ENCODE data around the gene NBEAL2.

The NBEAL2 gene

GRCh38 chr3:47000922-47001730 is 21.7 kb downstream of the NBEAL2 start:
- DNase-seq (ENCODE audit: low read depth): no peak

GRCh38 chr3:47001731-47002170 is 22.3 kb downstream of the NBEAL2 start:
- DNase-seq (ENCODE audit: low read depth): no peak

GRCh38 chr3:47002171-47003055 is 22.9 kb downstream of the NBEAL2 start:
- DNase-seq (ENCODE audit: low read depth): no peak

GRCh38 chr3:47003056-47003410 is 23.6 kb downstream of the NBEAL2 start:
- no peak for DNase-seq (ENCODE audit: low read depth)

GRCh38 chr3:47003461-47004368 is 24.2 kb downstream of the NBEAL2 start:
- DNase-seq (ENCODE audit: low read depth): no peak

GRCh38 chr3:47004369-47005211 is 25.1 kb downstream of the NBEAL2 start:
- DNase-seq (ENCODE audit: low read depth): no peak

GRCh38 chr3:47005212-47006144 is 26.0 kb downstream of the NBEAL2 start:
- DNase-seq (ENCODE audit: low read depth): no peak

GRCh38 chr3:47006145-47006651 is 26.7 kb downstream of the NBEAL2 start:
- no peak for DNase-seq (ENCODE audit: low read depth)

GRCh38 chr3:47007001-47007400 is 27.5 kb downstream of the NBEAL2 start:
- DNase-seq (ENCODE audit: low read depth): no peak

GRCh38 chr3:47007482-47008233 is 28.2 kb downstream of the NBEAL2 start:
- DNase-seq (ENCODE audit: low read depth): no peak

- DNase-seq (ENCODE audit: low read depth): no peak
Observed at GRCh38 chr3:47008234-47008796, 28.8 kb downstream of the NBEAL2 start.

GRCh38 chr3:47008851-47009224 is 29.4 kb downstream of the NBEAL2 start:
- DNase-seq (ENCODE audit: low read depth): no peak

- DNase-seq (ENCODE audit: low read depth): peak; percentile 88
Observed at GRCh38 chr3:47009225-47010110, 30.0 kb downstream of the NBEAL2 start.

GRCh38 chr3:47010111-47010712 is 30.7 kb downstream of the NBEAL2 start:
- no peak for DNase-seq (ENCODE audit: low read depth)

- DNase-seq (ENCODE audit: low read depth): no peak
Observed at GRCh38 chr3:47010910-47011309, 31.4 kb downstream of the NBEAL2 start.

GRCh38 chr3:47011371-47011770 is 31.9 kb downstream of the NBEAL2 start:
- DNase-seq (ENCODE audit: low read depth): no peak

Measured in fibroblast of the conjunctiva (primary cell).